ENCODE results near the gene TMEM9. TPM values are rescaled to one million over a fixed set of nuclear protein-coding genes. Genes with fewer than 3 reads are reported as not detected.

TMEM9 gene
- total RNA-seq, 2 experiments from 2014 or later: 28.5 to 35.9 TPM

- Histone ChIP-seq H3K27ac (ENCODE audit: low read depth, low read length, poor library complexity, severe bottlenecking) (no peak overlapping the region), H3K4me3 (ENCODE audit: low read depth, low read length, poor library complexity, severe bottlenecking) (peak overlapping the region; percentile 54), H3K79me2 (ENCODE audit: insufficient read depth, low read depth, low read length) (no peaks in the 10 kb centered on the region), H3K4me1 (ENCODE audit: insufficient read depth, low read length, poor library complexity, severe bottlenecking) (no peaks in the 10 kb centered on the region), H3K36me3 (ENCODE audit: insufficient read depth, low read length) (no peaks in the 10 kb centered on the region), H3K4me2 (ENCODE audit: low read length) (peak overlapping the region; percentile 65), H3K9me3 (ENCODE audit: low read length) (no peaks in the 10 kb centered on the region), H4K20me1 (ENCODE audit: insufficient read depth, low read length) (no peaks in the 10 kb centered on the region), H3K9me2 (ENCODE audit: insufficient read depth, low read length) (no peaks in the 10 kb centered on the region), H2AFZ (ENCODE audit: low read length) (peak overlapping the region; percentile 84; the same call in 1 of the 2 replicates)
- peak; percentile 54 for DNase-seq (ENCODE audit: low spot score)
- intact Hi-C loops (cut with micrococcal nuclease; ENCODE audit: unreplicated experiment): no loop called here
- TF ChIP-seq EZH2phosphoT487 (IDR thresholded peaks at IDR 0.05; ENCODE audit: borderline replicate concordance, low read depth, low read length): no peak
- TF ChIP-seq, protein P1, sequence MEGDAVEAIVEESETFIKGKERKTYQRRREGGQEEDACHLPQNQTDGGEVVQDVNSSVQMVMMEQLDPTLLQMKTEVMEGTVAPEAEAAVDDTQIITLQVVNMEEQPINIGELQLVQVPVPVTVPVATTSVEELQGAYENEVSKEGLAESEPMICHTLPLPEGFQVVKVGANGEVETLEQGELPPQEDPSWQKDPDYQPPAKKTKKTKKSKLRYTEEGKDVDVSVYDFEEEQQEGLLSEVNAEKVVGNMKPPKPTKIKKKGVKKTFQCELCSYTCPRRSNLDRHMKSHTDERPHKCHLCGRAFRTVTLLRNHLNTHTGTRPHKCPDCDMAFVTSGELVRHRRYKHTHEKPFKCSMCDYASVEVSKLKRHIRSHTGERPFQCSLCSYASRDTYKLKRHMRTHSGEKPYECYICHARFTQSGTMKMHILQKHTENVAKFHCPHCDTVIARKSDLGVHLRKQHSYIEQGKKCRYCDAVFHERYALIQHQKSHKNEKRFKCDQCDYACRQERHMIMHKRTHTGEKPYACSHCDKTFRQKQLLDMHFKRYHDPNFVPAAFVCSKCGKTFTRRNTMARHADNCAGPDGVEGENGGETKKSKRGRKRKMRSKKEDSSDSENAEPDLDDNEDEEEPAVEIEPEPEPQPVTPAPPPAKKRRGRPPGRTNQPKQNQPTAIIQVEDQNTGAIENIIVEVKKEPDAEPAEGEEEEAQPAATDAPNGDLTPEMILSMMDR (conservative IDR thresholded peaks at IDR 0.05; ENCODE audit: low read length): no peak
- BruUV-seq (replicated peaks): no TSS peak
- CTCF ChIA-PET (ENCODE audit: unreplicated experiment): interaction anchor here (0.5 to 1.1 kb wide), 2 partner anchors 25 to 336 kb away, joined by 3 read pairs; partner anchors contain the start of gene CSRP1
- POLR2A ChIA-PET: interaction anchor here (0.8 kb wide), 1 partner anchor 48 kb away, joined by 3 read pairs; no protein-coding TSS in a partner anchor
Observed at GRCh38 chr1:201170533-201171062, 16.3 kb upstream of the TMEM9 start.

- CTCF ChIA-PET (ENCODE audit: unreplicated experiment): interaction anchor here (1.1 kb wide), 1 partner anchor 24 kb away, joined by 3 read pairs; no protein-coding TSS in a partner anchor
- Histone ChIP-seq H3K4me3 (ENCODE audit: low read depth, low read length, poor library complexity, severe bottlenecking) (no peak overlapping the region), H3K4me2 (ENCODE audit: low read length) (peak overlapping the region; percentile 65), H3K9me2 (ENCODE audit: insufficient read depth, low read length) (no peaks in the 10 kb centered on the region), H4K20me1 (ENCODE audit: insufficient read depth, low read length) (no peaks in the 10 kb centered on the region), H3K36me3 (ENCODE audit: insufficient read depth, low read length) (no peaks in the 10 kb centered on the region), H3K4me1 (ENCODE audit: insufficient read depth, low read length, poor library complexity, severe bottlenecking) (no peaks in the 10 kb centered on the region), H2AFZ (ENCODE audit: low read length) (peak overlapping the region; percentile 84; the same call in 1 of the 2 replicates), H3K9me3 (ENCODE audit: low read length) (no peaks in the 10 kb centered on the region), H3K79me2 (ENCODE audit: insufficient read depth, low read depth, low read length) (no peaks in the 10 kb centered on the region), H3K27ac (ENCODE audit: low read depth, low read length, poor library complexity, severe bottlenecking) (no peak overlapping the region)
- no peak for DNase-seq (ENCODE audit: low spot score)
- TF ChIP-seq, protein P1 (conservative IDR thresholded peaks at IDR 0.05; ENCODE audit: low read length): no peak
- TF ChIP-seq EZH2phosphoT487 (IDR thresholded peaks at IDR 0.05; ENCODE audit: borderline replicate concordance, low read depth, low read length): no peak
- no TSS peak for BruUV-seq (replicated peaks)
- intact Hi-C loops (cut with micrococcal nuclease; ENCODE audit: unreplicated experiment): no loop called here
- POLR2A ChIA-PET: interaction anchor here (0.8 kb wide), 1 partner anchor 49 kb away, joined by 3 read pairs; no protein-coding TSS in a partner anchor
Observed at GRCh38 chr1:201169971-201170532, 15.8 kb upstream of the TMEM9 start.

GRCh38 chr1:201169203-201169602, 14.9 kb upstream of the TMEM9 start:
- Histone ChIP-seq H3K4me1 (ENCODE audit: insufficient read depth, low read length, poor library complexity, severe bottlenecking) (no peaks in the 10 kb centered on the region), H3K79me2 (ENCODE audit: insufficient read depth, low read depth, low read length) (no peaks in the 10 kb centered on the region), H3K9me3 (ENCODE audit: low read length) (no peaks in the 10 kb centered on the region), H3K4me2 (ENCODE audit: low read length) (no peak overlapping the region), H4K20me1 (ENCODE audit: insufficient read depth, low read length) (no peaks in the 10 kb centered on the region), H3K4me3 (ENCODE audit: low read depth, low read length, poor library complexity, severe bottlenecking) (no peak overlapping the region), H3K36me3 (ENCODE audit: insufficient read depth, low read length) (no peaks in the 10 kb centered on the region), H2AFZ (ENCODE audit: low read length) (no peak overlapping the region), H3K9me2 (ENCODE audit: insufficient read depth, low read length) (no peaks in the 10 kb centered on the region), H3K27ac (ENCODE audit: low read depth, low read length, poor library complexity, severe bottlenecking) (no peak overlapping the region)
- intact Hi-C loops (cut with micrococcal nuclease; ENCODE audit: unreplicated experiment): no loop called here
- no TSS peak for BruUV-seq (replicated peaks)
- TF ChIP-seq, protein P1 (conservative IDR thresholded peaks at IDR 0.05; ENCODE audit: low read length): no peak
- no peak for TF ChIP-seq EZH2phosphoT487 (IDR thresholded peaks at IDR 0.05; ENCODE audit: borderline replicate concordance, low read depth, low read length)
- POLR2A ChIA-PET: interaction anchor here (0.7 kb wide), 1 partner anchor 10 kb away, joined by 3 read pairs; no protein-coding TSS in a partner anchor
- CTCF ChIA-PET (ENCODE audit: unreplicated experiment): interaction anchor here (0.6 kb wide), 1 partner anchor 409 kb away, joined by 3 read pairs; no protein-coding TSS in a partner anchor
- DNase-seq (ENCODE audit: low spot score): no peak

Measured in OCI-LY7 (cell line).